ENCODE data around the gene HOXA9.

DNA sequence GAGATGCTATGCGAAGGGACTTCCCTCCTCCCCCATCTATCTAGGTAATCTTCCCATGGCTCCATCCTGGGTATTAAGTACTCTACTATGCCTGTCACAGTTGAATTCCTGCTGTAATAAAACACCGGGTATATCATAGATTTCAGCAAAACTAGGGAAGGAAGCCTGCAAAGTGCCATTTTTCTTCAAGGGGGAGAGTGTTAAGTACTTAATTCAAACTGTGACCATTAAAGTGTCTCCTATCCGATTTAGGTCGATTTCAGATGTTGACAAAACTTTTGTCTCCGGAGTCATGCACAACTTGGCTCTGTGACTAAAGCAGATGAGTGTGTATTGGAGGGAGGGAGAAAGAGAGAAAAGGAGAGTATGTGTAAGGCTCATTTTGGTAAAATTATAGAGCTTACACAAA, 39.3 kb downstream of the HOXA9 start:
- TF ChIP-seq EP300 (conservative IDR thresholded peaks at IDR 0.05; ENCODE audit: poor library complexity, severe bottlenecking) (no peak), EZH2 (IDR thresholded peaks at IDR 0.05; ENCODE audit: borderline replicate concordance, insufficient read depth, low read length, poor library complexity, severe bottlenecking) (no peak), POLR2AphosphoS5 (IDR thresholded peaks at IDR 0.05) (no peak), RAD21 (conservative IDR thresholded peaks at IDR 0.05) (no peak), MXI1 (conservative IDR thresholded peaks at IDR 0.05; ENCODE audit: poor library complexity, severe bottlenecking) (no peak), TAF1 (IDR thresholded peaks at IDR 0.05; ENCODE audit: low read depth) (no peak), SMC3 (conservative IDR thresholded peaks at IDR 0.05; ENCODE audit: poor library complexity) (no peak)
- TF ChIP-seq, protein P1, sequence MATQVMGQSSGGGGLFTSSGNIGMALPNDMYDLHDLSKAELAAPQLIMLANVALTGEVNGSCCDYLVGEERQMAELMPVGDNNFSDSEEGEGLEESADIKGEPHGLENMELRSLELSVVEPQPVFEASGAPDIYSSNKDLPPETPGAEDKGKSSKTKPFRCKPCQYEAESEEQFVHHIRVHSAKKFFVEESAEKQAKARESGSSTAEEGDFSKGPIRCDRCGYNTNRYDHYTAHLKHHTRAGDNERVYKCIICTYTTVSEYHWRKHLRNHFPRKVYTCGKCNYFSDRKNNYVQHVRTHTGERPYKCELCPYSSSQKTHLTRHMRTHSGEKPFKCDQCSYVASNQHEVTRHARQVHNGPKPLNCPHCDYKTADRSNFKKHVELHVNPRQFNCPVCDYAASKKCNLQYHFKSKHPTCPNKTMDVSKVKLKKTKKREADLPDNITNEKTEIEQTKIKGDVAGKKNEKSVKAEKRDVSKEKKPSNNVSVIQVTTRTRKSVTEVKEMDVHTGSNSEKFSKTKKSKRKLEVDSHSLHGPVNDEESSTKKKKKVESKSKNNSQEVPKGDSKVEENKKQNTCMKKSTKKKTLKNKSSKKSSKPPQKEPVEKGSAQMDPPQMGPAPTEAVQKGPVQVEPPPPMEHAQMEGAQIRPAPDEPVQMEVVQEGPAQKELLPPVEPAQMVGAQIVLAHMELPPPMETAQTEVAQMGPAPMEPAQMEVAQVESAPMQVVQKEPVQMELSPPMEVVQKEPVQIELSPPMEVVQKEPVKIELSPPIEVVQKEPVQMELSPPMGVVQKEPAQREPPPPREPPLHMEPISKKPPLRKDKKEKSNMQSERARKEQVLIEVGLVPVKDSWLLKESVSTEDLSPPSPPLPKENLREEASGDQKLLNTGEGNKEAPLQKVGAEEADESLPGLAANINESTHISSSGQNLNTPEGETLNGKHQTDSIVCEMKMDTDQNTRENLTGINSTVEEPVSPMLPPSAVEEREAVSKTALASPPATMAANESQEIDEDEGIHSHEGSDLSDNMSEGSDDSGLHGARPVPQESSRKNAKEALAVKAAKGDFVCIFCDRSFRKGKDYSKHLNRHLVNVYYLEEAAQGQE (IDR thresholded peaks at IDR 0.05; ENCODE audit: borderline replicate concordance): no peak
- TF ChIP-seq, protein P2, sequence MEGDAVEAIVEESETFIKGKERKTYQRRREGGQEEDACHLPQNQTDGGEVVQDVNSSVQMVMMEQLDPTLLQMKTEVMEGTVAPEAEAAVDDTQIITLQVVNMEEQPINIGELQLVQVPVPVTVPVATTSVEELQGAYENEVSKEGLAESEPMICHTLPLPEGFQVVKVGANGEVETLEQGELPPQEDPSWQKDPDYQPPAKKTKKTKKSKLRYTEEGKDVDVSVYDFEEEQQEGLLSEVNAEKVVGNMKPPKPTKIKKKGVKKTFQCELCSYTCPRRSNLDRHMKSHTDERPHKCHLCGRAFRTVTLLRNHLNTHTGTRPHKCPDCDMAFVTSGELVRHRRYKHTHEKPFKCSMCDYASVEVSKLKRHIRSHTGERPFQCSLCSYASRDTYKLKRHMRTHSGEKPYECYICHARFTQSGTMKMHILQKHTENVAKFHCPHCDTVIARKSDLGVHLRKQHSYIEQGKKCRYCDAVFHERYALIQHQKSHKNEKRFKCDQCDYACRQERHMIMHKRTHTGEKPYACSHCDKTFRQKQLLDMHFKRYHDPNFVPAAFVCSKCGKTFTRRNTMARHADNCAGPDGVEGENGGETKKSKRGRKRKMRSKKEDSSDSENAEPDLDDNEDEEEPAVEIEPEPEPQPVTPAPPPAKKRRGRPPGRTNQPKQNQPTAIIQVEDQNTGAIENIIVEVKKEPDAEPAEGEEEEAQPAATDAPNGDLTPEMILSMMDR (IDR thresholded peaks at IDR 0.05; ENCODE audit: poor library complexity, severe bottlenecking): no peak

Data from neural cell (in vitro differentiated cells).